Measurements from ENCODE around the gene CNTNAP2. TPM values are rescaled to one million over a fixed set of nuclear protein-coding genes. Genes with fewer than 3 reads are reported as not detected.

CNTNAP2 gene
- total RNA-seq, 1 donor from 2014 or later, result 0.27 TPM

- Mint-ChIP-seq H3K27ac (ENCODE audit: unreplicated experiment) (no peak overlapping the region), H3K36me3 (ENCODE audit: low read depth) (no peaks in the 10 kb centered on the region), H3K27me3 (ENCODE audit: low read depth) (peaks cover 2% of the 10 kb centered on the region), H3K4me3 (ENCODE audit: unreplicated experiment) (no peak overlapping the region), H3K4me1 (ENCODE audit: low read depth) (no peaks in the 10 kb centered on the region), H3K9me3 (ENCODE audit: low read depth) (no peaks in the 10 kb centered on the region)
- no peak for DNase-seq (ENCODE audit: low spot score)
- no peak for TF ChIP-seq CTCF (IDR thresholded peaks at IDR 0.05)
These were observed 1911.6 kb downstream of the CNTNAP2 start for GRCh38 chr7:148028165-148028564.

- H3K27me3 Mint-ChIP-seq (ENCODE audit: low read depth), result peaks cover 2% of the 10 kb centered on the region
- no peaks in the 10 kb centered on the region for H3K9me3 Mint-ChIP-seq (ENCODE audit: low read depth)
- no peak for TF ChIP-seq CTCF (IDR thresholded peaks at IDR 0.05)
- H3K4me3 Mint-ChIP-seq (ENCODE audit: unreplicated experiment), result no peak overlapping the region
- no peak overlapping the region for H3K27ac Mint-ChIP-seq (ENCODE audit: unreplicated experiment)
- no peaks in the 10 kb centered on the region for H3K36me3 Mint-ChIP-seq (ENCODE audit: low read depth)
- no peak for DNase-seq (ENCODE audit: low spot score)
- H3K4me1 Mint-ChIP-seq (ENCODE audit: low read depth), result no peaks in the 10 kb centered on the region
These were observed 1914.4 kb downstream of the CNTNAP2 start for GRCh38 chr7:148031019-148031418.

- H3K27me3 Mint-ChIP-seq (ENCODE audit: low read depth), result peaks cover 2% of the 10 kb centered on the region
- no peaks in the 10 kb centered on the region for H3K36me3 Mint-ChIP-seq (ENCODE audit: low read depth)
- H3K9me3 Mint-ChIP-seq (ENCODE audit: low read depth), result no peaks in the 10 kb centered on the region
- no peaks in the 10 kb centered on the region for H3K4me1 Mint-ChIP-seq (ENCODE audit: low read depth)
- TF ChIP-seq CTCF (IDR thresholded peaks at IDR 0.05), result no peak
- no peak for DNase-seq (ENCODE audit: low spot score)
- H3K4me3 Mint-ChIP-seq (ENCODE audit: unreplicated experiment), result no peak overlapping the region
- no peak overlapping the region for H3K27ac Mint-ChIP-seq (ENCODE audit: unreplicated experiment)
These were observed 1915.2 kb downstream of the CNTNAP2 start for GRCh38 chr7:148031811-148032210.

GRCh38 chr7:148035950-148036349, 1919.3 kb downstream of the CNTNAP2 start:
- no peak for TF ChIP-seq CTCF (IDR thresholded peaks at IDR 0.05)
- Mint-ChIP-seq H3K4me3 (ENCODE audit: unreplicated experiment) (no peak overlapping the region), H3K36me3 (ENCODE audit: low read depth) (no peaks in the 10 kb centered on the region), H3K9me3 (ENCODE audit: low read depth) (peaks cover 3% of the 10 kb centered on the region), H3K27ac (ENCODE audit: unreplicated experiment) (no peak overlapping the region), H3K27me3 (ENCODE audit: low read depth) (peaks cover 2% of the 10 kb centered on the region), H3K4me1 (ENCODE audit: low read depth) (peaks cover 7% of the 10 kb centered on the region)
- DNase-seq (ENCODE audit: low spot score), result no peak

- no peaks in the 10 kb centered on the region for H3K36me3 Mint-ChIP-seq (ENCODE audit: low read depth)
- H3K27me3 Mint-ChIP-seq (ENCODE audit: low read depth), result peaks cover under 1% of the 10 kb centered on the region
- peaks cover 3% of the 10 kb centered on the region for H3K9me3 Mint-ChIP-seq (ENCODE audit: low read depth)
- TF ChIP-seq CTCF (IDR thresholded peaks at IDR 0.05), result no peak
- H3K27ac Mint-ChIP-seq (ENCODE audit: unreplicated experiment), result no peak overlapping the region
- H3K4me1 Mint-ChIP-seq (ENCODE audit: low read depth), result peaks cover 7% of the 10 kb centered on the region
- no peak overlapping the region for H3K4me3 Mint-ChIP-seq (ENCODE audit: unreplicated experiment)
- DNase-seq (ENCODE audit: low spot score), result no peak
These were observed 1920.4 kb downstream of the CNTNAP2 start for GRCh38 chr7:148037044-148037443.
